Peyer's patch (tissue), 4 donors: ENCODE data around the gene C14orf180. TPM values are rescaled to one million over a fixed set of nuclear protein-coding genes. Genes with fewer than 3 reads are reported as not detected.

Experiments used
- DNase-seq, 3 donors: peaks; one replicate each; pipeline ENCODE4 v3.0.0-alpha.2; 2017 to 2019
- H3K27ac ChIP-seq, 4 donors: fragments of 200-600 bp; sonication (generic); one replicate each; pipeline ENCODE4 v1.5.1; 2016 to 2019
- H3K27me3 ChIP-seq, 2 donors: fragments of 200-600 bp; sonication (generic); one replicate each; pipeline ENCODE4 v1.5.1; 2019
- H3K36me3 ChIP-seq, 3 donors: fragments of 200-600 bp; sonication (generic); one replicate each; pipeline ENCODE4 v1.5.1; 2016 to 2019
- H3K4me1 ChIP-seq, 4 donors: fragments of 200-600 bp; sonication (generic); one replicate each; pipeline ENCODE4 v1.5.1; 2016 to 2019
- H3K4me3 ChIP-seq, 4 donors: fragments of 200-600 bp; sonication (generic); 1 replicate in 3 of 4; 2 replicates in 1 of 4; pipeline ENCODE4 v1.5.1; 2016 to 2019; ENCODE audit warnings: mild to moderate bottlenecking in 1 of 4
- H3K9me3 ChIP-seq, 4 donors: fragments of 200-600 bp; sonication (generic); one replicate each; pipeline ENCODE4 v1.5.1; 2016 to 2019; ENCODE audit warnings: mild to moderate bottlenecking in 1 of 4
- CTCF ChIP-seq, 6 experiments: fragments of 450-650 bp in 4 of 6; fragments of 200-600 bp in 2 of 6; sonication (generic) in 1 of 6; IDR thresholded peaks; one replicate each; pipeline ENCODE4 v1.5.1; 2017 to 2019; ENCODE audit warnings: antibody characterized with exemption in 6 of 6, mild to moderate bottlenecking in 3 of 6, moderate library complexity in 1 of 6
- POLR2A ChIP-seq, 2 donors: fragments of 450-650 bp; IDR thresholded peaks; one replicate each; pipeline ENCODE4 v1.5.1; 2017; ENCODE audit warnings: antibody characterized with exemption in 2 of 2, mild to moderate bottlenecking in 2 of 2, moderate library complexity in 2 of 2
- total RNA-seq, 4 donors: library from RNA; depleted of rRNA; stranded (reverse); fragments of >200 nt; gene quantifications; one replicate each; pipeline ENCODE4 v1.1.0, GENCODE V29; 2016

C14orf180 gene
- total RNA-seq, 4 donors from 2014 or later: 0.70 TPM; not detected in 3

DNA sequence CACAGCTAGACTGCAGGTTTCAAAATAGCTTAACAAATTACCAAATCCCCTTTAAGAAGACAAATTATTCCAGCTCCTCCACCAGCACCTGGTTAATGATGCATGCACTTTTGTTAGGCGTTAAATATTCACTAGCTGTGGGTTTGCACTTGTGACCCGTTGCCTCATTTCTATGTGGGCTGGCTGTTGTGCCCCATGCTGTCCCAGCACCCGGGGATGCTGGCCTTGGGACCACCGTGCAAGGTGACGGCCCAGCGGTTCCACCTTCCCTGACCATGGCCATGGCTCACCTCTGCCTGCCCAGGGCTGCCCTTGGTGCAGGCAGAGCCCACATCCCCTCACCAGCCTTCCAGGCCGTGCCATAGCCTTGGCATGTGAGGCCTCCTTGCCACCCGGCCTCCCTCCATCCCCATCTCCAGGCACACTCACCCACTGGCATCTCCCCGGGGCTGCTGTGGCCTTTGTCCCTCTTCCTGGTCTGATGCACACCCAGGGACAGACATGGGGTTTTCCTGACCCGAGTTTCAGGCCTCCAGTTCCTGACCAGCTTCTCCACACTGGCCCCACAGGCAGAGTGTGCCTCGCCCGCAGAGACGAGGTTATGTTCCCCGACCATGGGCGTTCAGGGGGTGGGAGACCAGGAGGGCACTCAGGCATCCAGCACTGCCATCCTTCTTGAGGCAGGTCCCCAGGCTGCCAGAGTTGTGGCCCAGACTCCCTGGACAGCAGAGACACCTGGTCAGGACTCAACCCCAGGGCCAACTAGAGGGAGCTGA lies 20.3 kb upstream of the C14orf180 start:
- no peaks in the 10 kb centered on the region for H3K27me3 ChIP-seq
- no peak for DNase-seq

DNA sequence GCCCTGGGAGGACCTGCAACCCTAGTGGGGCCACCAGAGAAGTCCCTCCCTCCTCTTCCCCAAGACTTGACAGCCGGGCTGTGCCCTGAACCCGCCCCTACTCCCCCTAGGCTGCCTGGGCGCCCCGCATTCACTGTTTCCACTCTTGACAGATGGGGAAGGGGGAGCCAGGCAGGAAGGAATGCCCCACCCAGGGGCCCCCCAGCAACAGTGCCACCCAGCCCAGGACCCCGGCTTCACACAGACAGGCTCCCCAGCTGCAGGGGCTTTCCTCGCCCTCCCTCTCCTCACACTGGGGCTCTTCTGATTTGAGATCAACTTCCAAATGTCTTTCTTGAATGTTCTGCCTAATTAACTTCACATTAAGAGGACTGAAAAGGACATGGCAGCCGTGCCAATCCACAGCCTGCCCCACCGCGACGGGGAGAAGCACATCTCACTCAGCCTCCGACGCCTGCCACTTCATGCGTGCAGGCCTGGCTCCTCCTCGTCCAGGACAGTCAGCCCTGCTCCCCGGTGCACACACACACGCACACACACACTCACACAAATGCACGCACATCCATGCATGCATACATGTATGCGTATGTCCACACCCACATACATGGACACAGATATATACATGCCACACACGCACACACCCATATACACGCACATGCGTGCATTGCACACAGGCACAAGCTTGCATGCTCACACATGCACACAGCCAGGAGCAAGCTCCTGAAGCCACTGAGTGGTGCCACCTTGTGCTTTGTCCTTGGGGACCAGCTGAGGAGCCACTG lies 19.6 kb upstream of the C14orf180 start:
- H3K4me1 ChIP-seq: peaks cover 0 to 4% (median 0%) of the 10 kb centered on the region in 4 donors

More for the DNA sequence above, 20.3 kb upstream of the C14orf180 start:
- Histone ChIP-seq H3K27ac (no peak overlapping the region), H3K9me3 (no peaks in the 10 kb centered on the region), H3K36me3 (no peaks in the 10 kb centered on the region), H3K4me1 (peaks cover 0 to 4% (median 0%) of the 10 kb centered on the region in 4 donors), H3K4me3 (no peak overlapping the region)
- TF ChIP-seq POLR2A (IDR thresholded peaks at IDR 0.05) (no peak), CTCF (IDR thresholded peaks at IDR 0.05) (no peak)

GRCh38 chr14:104560586-104560945 lies 19.0 kb upstream of the C14orf180 start:
- Histone ChIP-seq H3K27me3 (no peaks in the 10 kb centered on the region), H3K4me1 (peaks cover 0 to 4% (median 0%) of the 10 kb centered on the region in 4 donors), H3K9me3 (no peaks in the 10 kb centered on the region), H3K36me3 (no peaks in the 10 kb centered on the region), H3K27ac (no peak overlapping the region), H3K4me3 (no peak overlapping the region)
- TF ChIP-seq CTCF (IDR thresholded peaks at IDR 0.05): no peak
- TF ChIP-seq POLR2A (IDR thresholded peaks at IDR 0.05): no peak
- no peak for DNase-seq

More for the DNA sequence above, 19.6 kb upstream of the C14orf180 start:
- TF ChIP-seq CTCF (IDR thresholded peaks at IDR 0.05) (no peak), POLR2A (IDR thresholded peaks at IDR 0.05) (no peak)
- Histone ChIP-seq H3K36me3 (no peaks in the 10 kb centered on the region), H3K4me3 (no peak overlapping the region), H3K9me3 (no peaks in the 10 kb centered on the region), H3K27ac (no peak overlapping the region), H3K27me3 (no peaks in the 10 kb centered on the region)
- no peak for DNase-seq

DNA sequence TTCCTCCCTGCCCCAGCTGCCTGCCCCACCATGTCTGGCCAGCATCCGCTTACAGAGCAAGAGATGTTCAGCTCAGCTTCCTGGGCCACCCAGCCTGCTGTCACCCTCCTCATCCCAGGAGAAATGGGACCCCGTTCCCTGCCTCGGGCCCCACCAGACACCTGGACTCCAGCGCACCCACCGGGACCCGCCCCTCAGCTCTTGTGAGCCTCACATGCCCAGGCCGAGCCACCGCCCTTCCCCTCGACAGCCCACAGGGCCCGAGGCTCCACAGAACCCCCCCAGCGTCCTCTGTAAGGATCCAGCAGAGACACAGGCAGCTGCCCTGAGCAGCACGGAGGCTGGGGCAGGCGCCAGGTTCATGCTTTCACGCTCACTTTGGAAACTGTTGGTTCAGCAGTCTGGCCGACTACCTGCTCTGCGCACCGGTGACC lies 18.4 kb upstream of the C14orf180 start:
- Histone ChIP-seq H3K4me1 (peaks cover 0 to 4% (median 0%) of the 10 kb centered on the region in 4 donors), H3K27ac (no peak overlapping the region), H3K27me3 (no peaks in the 10 kb centered on the region), H3K9me3 (no peaks in the 10 kb centered on the region), H3K36me3 (no peaks in the 10 kb centered on the region), H3K4me3 (no peak overlapping the region)
- no peak for DNase-seq
- TF ChIP-seq CTCF (IDR thresholded peaks at IDR 0.05): no peak
- no peak for TF ChIP-seq POLR2A (IDR thresholded peaks at IDR 0.05)

GRCh38 chr14:104561632-104562495 lies 17.7 kb upstream of the C14orf180 start:
- TF ChIP-seq POLR2A (IDR thresholded peaks at IDR 0.05) (no peak), CTCF (IDR thresholded peaks at IDR 0.05) (no peak)
- Histone ChIP-seq H3K27ac (no peak overlapping the region), H3K36me3 (no peaks in the 10 kb centered on the region), H3K4me3 (no peak overlapping the region), H3K9me3 (no peaks in the 10 kb centered on the region), H3K4me1 (peaks cover 0 to 4% (median 0%) of the 10 kb centered on the region in 4 donors), H3K27me3 (no peaks in the 10 kb centered on the region)
- no peak for DNase-seq
